Prostate gland (tissue), 2 donors: ENCODE results near the gene ETV3L. TPM values are rescaled to one million over a fixed set of nuclear protein-coding genes. Genes with fewer than 3 reads are reported as not detected.
"Not testable (repeated sequence)": the region's sequence is repeated elsewhere in the genome, so short reads cannot be mapped to it uniquely, and the experiment has no call there.

Experiments
- DNase-seq: peaks from one replicate; pipeline ENCODE4 v3.0.0-alpha.2; 2019; ENCODE audit warnings: low spot score
- H3K27ac ChIP-seq, 2 donors: fragments of 200-600 bp; sonication (generic); 2 replicates each; pipeline ENCODE4 v1.5.1; 2017 to 2019
- H3K27me3 ChIP-seq: fragments of 200-600 bp; sonication (generic); replicated peaks from 2 replicates; pipeline ENCODE4 v1.5.1; 2019; ENCODE audit not compliant: insufficient read depth
- H3K36me3 ChIP-seq, 2 donors: fragments of 200-600 bp; sonication (generic); 1 replicate in 1 of 2; 2 replicates in 1 of 2; pipeline versions ENCODE4 v1.5.1 to v1.8.1; 2017 to 2019
- H3K4me1 ChIP-seq: fragments of 200-600 bp; sonication (generic); replicated peaks from 2 replicates; pipeline ENCODE4 v1.5.1; 2019
- H3K4me3 ChIP-seq, 2 donors: fragments of 200-600 bp; sonication (generic); 2 replicates each; pipeline ENCODE4 v1.5.1; 2017 to 2019
- H3K9me3 ChIP-seq: fragments of 200-600 bp; sonication (generic); 2 replicates; pipeline ENCODE4 v1.5.1; 2017
- CTCF ChIP-seq, 4 experiments: fragments of 200-600 bp in 2 of 4; fragments of 450-650 bp in 2 of 4; sonication (generic) in 2 of 4; IDR thresholded peaks; 1 replicate in 3 of 4; 2 replicates in 1 of 4; pipeline ENCODE4 v1.5.1; 2016 to 2019; ENCODE audit warnings: antibody characterized with exemption in 4 of 4, mild to moderate bottlenecking in 2 of 4, moderate library complexity in 2 of 4
- POLR2A ChIP-seq: fragments of 450-650 bp; IDR thresholded peaks from one replicate; pipeline ENCODE4 v1.6.1; 2016; ENCODE audit warnings: antibody characterized with exemption, mild to moderate bottlenecking
- POLR2AphosphoS5 ChIP-seq: sonication (generic); formaldehyde crosslinking; IDR thresholded peaks from one replicate; pipeline ENCODE4 v1.6.1; 2017; ENCODE audit warnings: antibody characterized with exemption
- WGBS: methylation state at CpG from one replicate; pipeline ENCODE4 v1.1.5; 2018; 5-methylcytosine and 5-hydroxymethylcytosine counted together
- intact Hi-C: fragments of 100-400 bp; cut with DNase I; formaldehyde crosslinking; loops from one replicate; pipeline ENCODE4 v1.14.2; 2022
- total RNA-seq, 2 donors: library from RNA; depleted of rRNA; stranded (reverse); fragments of >200 nt; gene quantifications; one replicate each; pipeline ENCODE4 v1.1.0, GENCODE V29; 2016

The ETV3L gene
- total RNA-seq, 2 donors from 2014 or later = not detected

GRCh38 chr1:157056269-157056668, 43.3 kb downstream of the ETV3L start:
- Histone ChIP-seq H3K9me3 (no peaks in the 10 kb centered on the region), H3K4me3 (no peak overlapping the region), H3K36me3 (no peaks in the 10 kb centered on the region), H3K27me3 (no peaks in the 10 kb centered on the region), H3K27ac (no peak overlapping the region), H3K4me1 (no peaks in the 10 kb centered on the region)
- WGBS = 68% methylated on average over 1 of the region's 1 CpG
- no peak for DNase-seq
- intact Hi-C loops = no loop called here
- TF ChIP-seq POLR2AphosphoS5 (no peak), POLR2A (no peak), CTCF (IDR thresholded peaks at IDR 0.05) (no peak)

GRCh38 chr1:157055729-157056128, 43.9 kb downstream of the ETV3L start:
- H3K27ac ChIP-seq, DNase-seq, intact Hi-C loops, H3K36me3 ChIP-seq, H3K27me3 ChIP-seq, H3K4me3 ChIP-seq, H3K9me3 ChIP-seq, H3K4me1 ChIP-seq: not testable (repeated sequence)
- 94% methylated on average over 5 of the region's 5 CpGs for WGBS

GRCh38 chr1:157050836-157051235, 48.8 kb downstream of the ETV3L start:
- 24% methylated on average over 2 of the region's 2 CpGs for WGBS
- no peaks in the 10 kb centered on the region for H3K36me3 ChIP-seq
- intact Hi-C loops = no loop called here
- no peak overlapping the region for H3K27ac ChIP-seq
- no peak for DNase-seq
- H3K4me3 ChIP-seq = no peak overlapping the region
- no peaks in the 10 kb centered on the region for H3K27me3 ChIP-seq
- TF ChIP-seq CTCF (IDR thresholded peaks at IDR 0.05) = no peak
- no peak for TF ChIP-seq POLR2A
- no peak for TF ChIP-seq POLR2AphosphoS5
- H3K9me3 ChIP-seq = no peaks in the 10 kb centered on the region
- no peaks in the 10 kb centered on the region for H3K4me1 ChIP-seq

GRCh38 chr1:157047062-157047410, 52.6 kb downstream of the ETV3L start:
- peaks cover 8% of the 10 kb centered on the region for H3K4me1 ChIP-seq
- no peaks in the 10 kb centered on the region for H3K27me3 ChIP-seq
- no peak for TF ChIP-seq POLR2AphosphoS5
- TF ChIP-seq CTCF (IDR thresholded peaks at IDR 0.05) = no peak
- TF ChIP-seq POLR2A = no peak
- no peak overlapping the region for H3K4me3 ChIP-seq
- H3K9me3 ChIP-seq = no peaks in the 10 kb centered on the region
- no peak for DNase-seq
- H3K27ac ChIP-seq = no peak overlapping the region
- 65% methylated on average over 2 of the region's 2 CpGs for WGBS
- intact Hi-C loops = no loop called here
- no peaks in the 10 kb centered on the region for H3K36me3 ChIP-seq

- Histone ChIP-seq H3K4me3 (peak within 1 kb of the TSS; percentile 51 to 67), H3K27me3 (no peaks in the 10 kb centered on the region), H3K9me3 (no peaks in the 10 kb centered on the region), H3K4me1 (peaks cover 8% of the 10 kb centered on the region), H3K27ac (peak within 1 kb of the TSS; percentile 81 to 90), H3K36me3 (no peaks in the 10 kb centered on the region)
- under 1% methylated on average over 112 of the region's 120 CpGs for WGBS
- peak; percentile 89 for DNase-seq
- TF ChIP-seq POLR2AphosphoS5 (peak; percentile 33), CTCF (IDR thresholded peaks at IDR 0.05) (no peak), POLR2A (peak; percentile 81)
- intact Hi-C loops = loop anchor here (2.0 kb wide), 1 partner anchor 93 kb away; the partner anchor contains the start of gene ETV3
Observed at GRCh38 chr1:157045250-157046218, 54.1 kb downstream of the ETV3L start, which contains the start of gene ARHGEF11. Gene ARHGEF11, minus strand, starts transcription at chr1:157045742. Its CDS starts 1,412 bp downstream, at chr1:157044330.
